HS-5 (cell line): ENCODE results near the gene DPH7.
"Not testable (repeated sequence)": the region's sequence is repeated elsewhere in the genome, so short reads cannot be mapped to it uniquely, and the experiment has no call there.

Experiments
- DNase-seq: peaks from one replicate; pipeline ENCODE4 v3.0.0-alpha.2; 2012; ENCODE audit warnings: low read depth

The DPH7 gene

DNA sequence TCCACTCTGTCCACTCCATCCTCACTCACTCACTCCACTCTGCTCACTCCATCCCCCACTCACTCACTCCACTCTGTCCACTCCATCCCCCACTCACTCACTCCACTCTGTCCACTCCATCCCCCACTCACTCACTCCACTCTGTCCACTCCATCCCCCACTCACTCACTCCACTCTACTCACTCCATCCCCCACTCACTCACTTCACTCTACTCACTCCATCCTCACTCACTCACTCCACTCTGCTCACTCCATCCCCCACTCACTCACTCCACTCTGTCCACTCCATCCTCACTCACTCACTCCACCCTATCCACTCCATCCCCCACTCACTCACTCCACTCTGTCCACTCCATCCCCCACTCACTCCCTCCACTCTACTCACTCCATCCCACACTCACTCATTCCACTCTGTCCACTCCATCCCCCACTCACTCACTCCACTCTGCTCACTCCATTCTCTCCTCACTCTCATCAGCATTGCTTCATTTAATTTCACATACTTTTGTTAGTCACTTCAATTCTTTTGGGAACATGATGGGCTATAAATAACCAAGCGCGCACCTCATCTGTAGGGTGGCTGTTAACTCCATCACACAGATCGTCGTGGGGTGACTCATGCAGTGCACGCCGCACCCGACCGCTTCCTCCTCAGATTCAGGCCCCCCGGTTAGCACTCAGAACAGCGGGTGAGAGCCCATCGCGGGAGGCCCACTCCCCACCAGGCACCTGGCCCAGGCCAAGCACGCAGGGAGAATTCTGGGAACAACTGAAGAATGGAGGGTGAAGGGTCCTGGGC is 59.9 kb downstream of the DPH7 start:
- not testable (repeated sequence) for DNase-seq

DNA sequence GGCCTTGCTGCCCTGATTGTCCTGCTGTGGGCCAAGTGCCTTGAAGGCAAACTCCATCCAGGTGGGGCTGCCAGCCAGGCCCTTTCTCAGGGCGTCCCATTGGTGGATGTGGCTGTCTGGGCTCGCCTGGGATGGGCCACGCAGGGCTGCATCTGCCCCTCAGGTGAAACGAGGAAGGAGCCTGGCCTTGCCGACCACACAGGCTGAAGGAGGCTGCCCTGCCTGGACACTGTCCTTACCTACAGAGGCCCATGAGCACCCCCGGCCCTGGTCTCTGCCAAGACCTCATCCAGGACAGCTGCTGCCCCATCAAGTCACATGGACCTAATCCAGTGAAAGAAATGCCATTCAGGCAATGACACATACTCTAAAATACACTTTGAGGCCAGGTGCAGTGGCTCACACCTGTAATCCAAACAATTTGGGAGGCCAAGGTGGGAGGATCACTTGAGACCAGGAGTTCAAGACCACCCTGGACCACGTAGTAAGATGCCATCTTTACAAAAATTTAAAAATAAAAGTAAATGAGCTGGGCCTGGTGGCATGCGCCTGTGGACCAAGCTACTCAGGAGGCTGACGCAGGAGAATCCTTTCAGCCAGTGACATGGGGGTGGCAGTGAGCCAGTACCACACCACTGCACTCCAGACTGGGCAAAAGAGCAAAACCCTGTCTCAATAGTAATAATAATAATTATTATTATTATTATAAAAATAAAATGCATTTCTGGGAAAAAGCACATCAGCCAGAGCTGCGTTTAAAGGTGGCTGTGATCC is 62.4 kb downstream of the DPH7 start:
- DNase-seq, result no peak

DNA sequence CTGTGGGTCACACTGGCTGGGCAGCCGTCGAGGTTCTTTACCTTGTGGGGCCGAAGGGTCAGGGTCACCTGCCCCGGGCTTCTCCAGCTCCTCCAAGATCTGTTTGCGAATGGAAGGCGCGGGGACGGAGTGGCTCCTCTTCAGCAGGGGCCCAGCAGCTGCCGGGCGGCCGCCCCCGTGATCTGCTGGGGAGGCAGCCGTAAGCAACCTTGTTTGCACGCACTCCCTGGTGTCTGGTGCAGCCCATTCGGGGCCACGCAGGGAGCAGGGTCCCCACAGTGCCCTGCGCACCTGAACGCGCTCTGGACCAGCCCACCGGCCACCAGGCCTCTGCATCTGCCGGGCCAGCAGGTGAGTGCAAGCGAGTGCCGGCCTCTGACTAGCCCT is 63.4 kb downstream of the DPH7 start:
- no peak for DNase-seq

DNA sequence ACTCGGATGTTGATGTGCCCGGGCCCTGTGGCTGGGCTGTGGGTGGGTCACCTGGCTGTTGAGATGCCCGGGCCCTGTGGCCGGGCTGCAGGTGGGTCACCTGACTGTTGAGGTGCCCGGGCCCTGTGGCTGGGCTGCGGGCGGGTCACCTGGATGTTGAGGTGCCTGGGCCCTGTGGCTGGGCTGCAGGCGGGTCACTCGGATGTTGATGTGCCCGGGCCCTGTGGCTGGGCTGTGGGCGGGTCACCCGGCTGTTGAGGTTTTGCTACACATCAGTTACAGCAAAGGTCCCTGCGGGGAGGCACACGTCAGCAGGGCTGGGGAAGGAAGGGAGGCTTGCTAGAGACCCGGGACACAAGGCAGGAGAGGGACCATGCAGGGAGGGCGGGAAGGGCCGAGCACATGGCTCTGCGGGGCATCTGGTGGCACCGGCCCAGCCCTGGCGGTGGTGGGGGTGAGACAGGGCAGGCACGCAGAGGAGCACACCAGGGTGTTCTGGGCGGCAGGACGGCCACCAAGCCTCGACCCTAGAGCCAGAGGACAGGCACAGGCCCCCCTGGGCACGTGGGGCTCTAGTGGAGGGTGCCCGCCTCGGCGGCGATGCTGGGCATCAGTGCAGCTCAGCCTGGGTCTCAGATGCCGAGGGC is 63.9 kb downstream of the DPH7 start:
- DNase-seq, result no peak

DNA sequence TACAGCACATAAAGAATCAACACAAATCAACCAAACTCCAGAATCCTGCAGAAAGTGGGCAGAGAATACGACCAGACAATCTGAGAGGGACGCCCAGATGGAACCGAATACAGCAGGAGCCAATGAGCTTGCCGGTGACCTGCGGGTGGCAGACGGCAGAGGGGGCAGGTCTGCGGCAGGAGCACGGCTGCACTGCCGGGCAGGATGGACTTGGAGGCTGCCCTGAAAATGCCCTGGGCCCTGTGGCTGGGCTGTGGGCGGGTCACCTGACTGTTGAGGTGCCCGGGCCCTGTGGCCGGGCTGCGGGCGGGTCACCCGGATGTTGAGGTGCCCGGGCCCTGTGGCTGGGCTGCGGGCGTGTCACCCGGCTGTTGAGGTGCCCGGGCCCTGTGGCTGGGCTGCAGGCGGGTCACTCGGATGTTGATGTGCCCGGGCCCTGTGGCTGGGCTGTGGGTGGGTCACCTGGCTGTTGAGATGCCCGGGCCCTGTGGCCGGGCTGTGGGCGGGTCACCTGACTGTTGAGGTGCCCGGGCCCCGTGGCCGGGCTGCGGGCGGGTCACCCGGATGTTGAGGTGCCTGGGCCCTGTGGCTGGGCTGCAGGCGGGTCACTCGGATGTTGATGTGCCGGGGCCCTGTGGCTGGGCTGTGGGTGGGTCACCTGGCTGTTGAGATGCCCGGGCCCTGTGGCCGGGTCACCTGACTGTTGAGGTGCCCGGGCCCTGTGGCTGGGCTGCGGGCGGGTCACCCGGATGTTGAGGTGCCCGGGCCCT is 64.7 kb downstream of the DPH7 start:
- not testable (repeated sequence) for DNase-seq

DNA sequence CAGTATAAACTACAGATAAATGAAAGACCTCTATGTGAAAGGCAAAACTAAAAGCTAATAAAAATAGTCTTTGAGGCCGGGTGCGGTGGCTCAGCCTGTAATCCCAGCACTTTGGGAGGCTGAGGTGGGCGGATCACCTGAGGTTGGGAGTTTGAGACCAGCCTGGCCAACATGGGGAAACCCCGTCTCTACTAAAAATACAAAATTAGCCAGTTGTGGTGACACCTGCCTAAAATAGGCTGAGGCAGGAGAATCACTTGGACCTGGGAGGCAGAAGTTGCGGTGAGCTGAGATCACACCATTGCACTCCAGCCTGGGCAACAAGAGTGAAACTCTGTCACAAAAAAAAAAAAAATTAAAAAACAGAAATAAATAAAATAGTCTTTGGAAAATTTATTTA is 65.6 kb downstream of the DPH7 start:
- DNase-seq, result not testable (repeated sequence)

DNA sequence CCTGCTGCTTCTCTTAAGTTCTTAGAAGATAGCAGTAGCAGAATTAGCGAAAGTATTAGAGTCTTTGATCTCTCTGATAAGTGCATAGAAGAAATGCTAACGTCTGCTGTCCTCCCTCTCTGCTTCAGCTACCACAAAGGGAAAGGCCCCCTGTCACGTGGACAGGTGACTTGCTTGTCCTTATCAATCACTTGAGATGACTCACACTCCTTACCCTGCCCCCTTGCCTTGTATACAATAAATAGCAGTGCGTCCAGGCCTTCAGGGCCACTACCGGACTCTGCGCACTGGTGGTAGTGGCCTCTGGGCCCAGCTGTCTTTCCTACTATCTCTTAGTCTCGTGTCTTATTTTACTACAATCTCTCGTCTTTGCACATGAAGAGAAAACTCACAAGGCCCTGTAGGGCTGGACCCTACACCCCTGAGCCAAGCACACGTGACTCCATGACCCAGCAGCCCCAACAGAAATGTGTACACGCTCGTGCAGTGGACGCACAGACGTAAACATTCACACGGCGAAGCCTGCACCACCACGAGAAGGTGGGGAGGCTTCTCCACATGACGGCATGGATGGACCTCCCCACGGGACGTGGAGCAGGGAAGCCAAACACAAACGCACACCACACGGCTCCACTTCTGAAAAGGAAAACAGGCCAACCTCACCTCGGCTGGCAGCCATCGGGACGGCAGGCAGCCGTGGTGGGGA is 66.8 kb downstream of the DPH7 start:
- DNase-seq, result no peak

DNA sequence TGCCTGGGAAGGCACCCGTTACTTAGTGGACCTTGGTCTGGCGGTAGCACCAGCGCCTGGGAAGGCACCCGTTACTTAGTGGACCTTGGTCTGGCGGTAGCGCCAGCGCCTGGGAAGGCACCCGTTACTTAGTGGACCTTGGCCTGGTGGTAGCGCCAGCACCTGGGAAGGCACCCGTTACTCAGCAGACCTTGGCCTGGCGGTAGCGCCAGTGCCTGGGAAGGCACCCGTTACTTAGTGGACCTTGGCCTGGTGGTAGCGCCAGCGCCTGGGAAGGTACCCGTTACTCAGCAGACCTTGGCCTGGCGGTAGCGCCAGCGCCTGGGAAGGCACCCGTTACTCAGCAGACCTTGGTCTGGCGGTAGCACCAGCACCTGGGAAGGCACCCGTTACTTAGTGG is 67.6 kb downstream of the DPH7 start:
- not testable (repeated sequence) for DNase-seq

DNA sequence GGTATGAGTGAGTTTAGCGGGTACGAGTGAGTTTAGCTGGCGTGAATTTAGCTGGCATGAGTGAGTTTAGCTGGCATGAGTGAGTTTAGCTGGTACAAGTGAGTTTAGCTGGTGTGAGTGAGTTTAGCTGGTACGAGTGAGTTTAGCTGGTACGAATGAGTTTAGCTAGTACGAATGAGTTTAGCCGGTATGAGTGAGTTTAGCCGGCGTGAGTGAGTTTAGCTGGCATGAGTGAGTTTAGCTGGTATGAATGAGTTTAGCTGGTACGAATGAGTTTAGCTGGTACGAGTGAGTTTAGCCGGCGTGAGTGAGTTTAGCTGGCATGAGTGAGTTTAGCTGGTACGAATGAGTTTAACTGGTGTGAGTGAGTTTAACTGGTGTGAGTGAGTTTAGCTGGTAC is 69.5 kb downstream of the DPH7 start:
- DNase-seq, result no peak

DNA sequence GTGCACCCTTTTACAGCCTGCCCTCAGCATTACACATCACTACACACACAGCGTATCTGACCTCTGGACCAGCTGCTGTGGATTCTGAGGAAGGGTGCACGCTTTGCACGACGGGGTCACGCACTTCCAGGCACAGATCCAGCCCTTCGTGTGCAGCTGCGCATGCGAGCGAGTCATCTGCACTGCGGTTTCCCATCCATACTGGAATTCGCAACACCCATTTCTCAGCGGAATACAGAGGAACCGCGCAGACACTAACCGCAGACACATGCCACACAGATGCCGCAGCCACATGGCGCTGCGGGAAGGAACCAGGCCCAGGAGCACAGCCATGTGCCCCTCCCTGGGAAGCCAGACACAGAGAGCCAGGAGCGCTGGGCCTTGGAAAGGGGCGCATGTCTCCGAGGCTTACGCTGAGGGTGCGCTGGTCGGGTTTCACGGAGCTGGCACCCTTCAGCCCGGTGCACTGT is 72.0 kb downstream of the DPH7 start:
- DNase-seq, result no peak

DNA sequence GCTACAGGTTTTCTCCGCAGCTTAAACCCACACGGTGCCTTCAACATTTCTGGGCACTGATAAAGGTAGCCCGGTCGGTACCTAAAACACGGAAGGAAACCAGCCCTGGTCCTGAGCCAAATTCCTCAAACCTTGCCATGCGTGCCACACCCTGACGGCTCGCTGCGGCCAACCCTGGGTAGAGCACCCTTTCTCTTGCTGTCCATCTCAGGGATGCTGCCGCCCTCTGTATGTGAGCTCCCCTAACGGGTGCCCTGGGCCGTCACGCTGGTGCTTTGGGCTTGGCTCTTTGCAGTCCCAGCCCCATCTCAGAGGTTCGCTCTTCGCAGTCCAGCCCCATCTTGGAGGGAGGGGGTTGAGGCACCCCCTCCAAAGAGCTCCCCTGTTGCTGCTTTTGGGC is 72.5 kb downstream of the DPH7 start:
- DNase-seq, result no peak

DNA sequence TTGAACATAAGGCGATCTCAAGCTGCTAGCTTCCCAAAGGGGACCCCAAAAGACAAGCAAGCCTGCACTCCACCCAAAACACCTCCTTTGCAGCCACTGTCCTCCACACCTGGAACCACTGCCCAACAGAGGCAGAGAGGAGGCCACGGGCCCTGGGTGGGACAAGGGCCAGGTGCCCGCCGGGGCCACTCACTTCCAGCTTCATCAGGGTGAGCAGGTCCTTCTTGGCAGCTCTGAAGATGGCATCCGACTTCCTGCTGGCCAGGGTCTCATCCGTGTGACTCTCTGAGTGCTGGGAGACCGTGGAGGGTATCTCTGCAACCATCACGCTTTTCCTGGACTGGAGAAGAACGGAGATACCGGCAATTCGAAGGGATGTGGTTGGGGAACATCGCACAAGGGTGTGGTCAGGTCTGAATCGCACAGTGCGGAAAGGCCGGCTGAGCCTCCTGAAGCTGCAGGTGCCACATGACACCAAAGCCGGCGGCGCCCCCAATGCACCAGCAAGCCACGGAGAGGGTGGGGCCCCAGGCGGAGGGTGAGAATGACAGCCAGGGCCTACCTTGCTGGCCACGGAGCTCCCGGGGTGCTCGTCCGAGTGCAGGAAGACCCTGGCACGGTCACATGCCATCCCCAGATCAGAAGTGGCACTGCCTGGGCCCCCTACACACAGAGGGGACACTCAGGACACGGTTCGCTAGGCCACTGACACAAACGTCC is 73.1 kb downstream of the DPH7 start:
- DNase-seq, result no peak
